Testis (tissue), 3 donors: ENCODE results near the gene AOAH. TPM values are rescaled to one million over a fixed set of nuclear protein-coding genes. Genes with fewer than 3 reads are reported as not detected.

Experiments
- DNase-seq: peaks from one replicate; pipeline ENCODE4 v3.0.0-alpha.2; 2019
- H3K27ac ChIP-seq, 2 donors: fragments of 200-600 bp; sonication (generic); one replicate each; pipeline ENCODE4 v1.5.1; 2019
- H3K27me3 ChIP-seq: fragments of 200-600 bp; sonication (generic); one replicate; pipeline ENCODE4 v1.5.1; 2019
- H3K36me3 ChIP-seq: fragments of 200-600 bp; sonication (generic); one replicate; pipeline ENCODE4 v1.5.1; 2017; ENCODE audit warnings: low read depth; ENCODE audit errors: missing control alignments
- H3K4me1 ChIP-seq: fragments of 200-600 bp; sonication (generic); one replicate; pipeline ENCODE4 v1.5.1; 2019
- H3K4me3 ChIP-seq, 2 donors: fragments of 200-600 bp; sonication (generic); one replicate each; pipeline ENCODE4 v1.5.1; 2017 to 2019
- H3K9me3 ChIP-seq: fragments of 200-600 bp; sonication (generic); one replicate; pipeline ENCODE4 v1.5.1; 2017
- CTCF ChIP-seq, 3 experiments: fragments of 450-650 bp in 2 of 3; fragments of 200-600 bp in 1 of 3; sonication (generic) in 1 of 3; IDR thresholded peaks; one replicate each; pipeline ENCODE4 v1.5.1; 2016 to 2019; ENCODE audit warnings: antibody characterized with exemption in 3 of 3, mild to moderate bottlenecking in 2 of 3, moderate library complexity in 1 of 3
- POLR2A ChIP-seq: fragments of 450-650 bp; IDR thresholded peaks from one replicate; pipeline ENCODE4 v1.6.1; 2017; ENCODE audit warnings: antibody characterized with exemption, mild to moderate bottlenecking, moderate library complexity
- WGBS, 2 donors: methylation state at CpG; one replicate each; pipeline ENCODE4 v1.1.5; 2018; 5-methylcytosine and 5-hydroxymethylcytosine counted together
- intact Hi-C: fragments of 100-400 bp; cut with DNase I; formaldehyde crosslinking; loops from one replicate; pipeline ENCODE4 v1.15.1; 2023; ENCODE audit warnings: low total_unique reads
- polyA plus RNA-seq: library from polyadenylated mRNA; stranded (reverse); fragments of 350-450 nt; fragmentation: Illumina TruSeq; extraction: RNeasy Lipid Tissue Mini Kit (QIAGEN cat#74804); gene quantifications from one replicate; pipeline ENCODE4 v1.2.3, GENCODE V29; 2014; ENCODE audit warnings: low read depth, low replicate concordance; ENCODE audit not compliant: insufficient read depth
- total RNA-seq, 2 donors: library from RNA; depleted of rRNA; stranded (reverse); fragments of >200 nt; gene quantifications; one replicate each; pipeline ENCODE4 v1.2.3, GENCODE V29; 2016

Gene AOAH
- total and polyA plus RNA-seq, 3 donors from 2014 or later: 1.7 to 4.6 (median 3.8) TPM

GRCh38 chr7:36630112-36630650 lies 94.1 kb downstream of the AOAH start:
- no peak overlapping the region for H3K27ac ChIP-seq
- no peaks in the 10 kb centered on the region for H3K27me3 ChIP-seq
- no peak for DNase-seq
- H3K9me3 ChIP-seq: no peaks in the 10 kb centered on the region
- peaks cover 10% of the 10 kb centered on the region for H3K4me1 ChIP-seq
- TF ChIP-seq CTCF (IDR thresholded peaks at IDR 0.05): no peak
- no peak for TF ChIP-seq POLR2A
- H3K4me3 ChIP-seq: no peak overlapping the region
- H3K36me3 ChIP-seq: no peaks in the 10 kb centered on the region
- WGBS, 2 donors: 71 to 77% methylated on average over 6 of the region's 6 CpGs
- intact Hi-C loops: no loop called here

GRCh38 chr7:36629351-36629750 lies 94.9 kb downstream of the AOAH start:
- TF ChIP-seq POLR2A (no peak), CTCF (IDR thresholded peaks at IDR 0.05) (no peak)
- intact Hi-C loops: no loop called here
- no peak for DNase-seq
- Histone ChIP-seq H3K9me3 (no peaks in the 10 kb centered on the region), H3K27me3 (no peaks in the 10 kb centered on the region), H3K4me3 (no peak overlapping the region), H3K4me1 (peaks cover 10% of the 10 kb centered on the region), H3K27ac (no peak overlapping the region), H3K36me3 (no peaks in the 10 kb centered on the region)
- 74 to 83% methylated on average over 1 of the region's 1 CpG for WGBS, 2 donors

DNA sequence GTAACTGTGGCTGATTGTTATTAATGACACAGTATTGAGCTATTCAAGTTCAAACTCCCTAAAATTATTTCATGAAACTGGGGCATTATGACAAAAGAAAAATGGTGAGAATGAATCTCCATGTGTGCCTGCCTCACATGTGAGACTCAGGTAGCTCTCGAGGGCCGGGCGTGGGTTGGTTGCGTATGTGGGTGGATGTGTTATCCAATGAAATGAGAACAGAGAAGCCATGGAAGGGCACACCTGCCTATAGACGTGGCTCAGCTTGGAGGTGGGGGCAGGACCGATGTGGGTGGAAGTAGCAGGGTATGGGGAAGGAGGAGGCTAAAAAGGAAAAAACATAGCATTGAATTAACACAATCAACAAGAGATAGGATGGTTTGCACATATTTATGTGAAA lies 96.5 kb downstream of the AOAH start:
- no peak for TF ChIP-seq POLR2A
- TF ChIP-seq CTCF (IDR thresholded peaks at IDR 0.05): no peak
- Histone ChIP-seq H3K36me3 (no peaks in the 10 kb centered on the region), H3K27me3 (no peaks in the 10 kb centered on the region), H3K9me3 (no peaks in the 10 kb centered on the region), H3K27ac (no peak overlapping the region), H3K4me3 (no peak overlapping the region), H3K4me1 (peaks cover 10% of the 10 kb centered on the region)
- intact Hi-C loops: no loop called here
- DNase-seq: no peak
- WGBS, 2 donors: 88 to 94% methylated on average over 6 of the region's 6 CpGs

- WGBS, 2 donors: 28 to 46% methylated on average over 2 of the region's 2 CpGs
- Histone ChIP-seq H3K4me1 (peaks cover 10% of the 10 kb centered on the region), H3K27ac (no peak overlapping the region), H3K27me3 (no peaks in the 10 kb centered on the region), H3K4me3 (no peak overlapping the region), H3K36me3 (no peaks in the 10 kb centered on the region), H3K9me3 (no peaks in the 10 kb centered on the region)
- DNase-seq: no peak
- intact Hi-C loops: no loop called here
- TF ChIP-seq POLR2A (no peak), CTCF (IDR thresholded peaks at IDR 0.05) (no peak)
Observed at GRCh38 chr7:36626111-36626510, 98.2 kb downstream of the AOAH start.

- intact Hi-C loops: no loop called here
- Histone ChIP-seq H3K4me1 (peaks cover 10% of the 10 kb centered on the region), H3K36me3 (no peaks in the 10 kb centered on the region), H3K27ac (no peak overlapping the region), H3K9me3 (no peaks in the 10 kb centered on the region), H3K4me3 (no peak overlapping the region), H3K27me3 (no peaks in the 10 kb centered on the region)
- 53 to 59% methylated on average over 4 of the region's 4 CpGs for whole genome bisulfite sequencing, 2 donors
- TF ChIP-seq POLR2A (no peak), CTCF (IDR thresholded peaks at IDR 0.05) (no peak)
- DNase-seq: no peak
Observed at GRCh38 chr7:36625247-36625646, 99.0 kb downstream of the AOAH start.
